MCF 10A (cell line): ENCODE results near the gene NDST4. TPM values are rescaled to one million over a fixed set of nuclear protein-coding genes. Genes with fewer than 3 reads are reported as not detected.
A peak's percentile ranks its signal among the peaks of the same experiment; 100 is the strongest.

Experiments
- BruUV-seq: library from RNA; stranded (reverse); fragments of 400-500 nt; replicated peaks from 2 replicates; lab custom pipeline; 2021; lab: Mats Ljungman, UMichigan
- CTCF ChIA-PET: fragments of 300-600 bp; sonication (Branson Sonifier 250); formaldehyde crosslinking; extraction: SDS; loops from one replicate; lab custom pipeline; 2021; ENCODE audit warnings: antibody characterized with exemption, inconsistent platforms; lab: Yijun Ruan, JAX
- POLR2A ChIA-PET: fragments of 300-600, 350-650 bp; sonication (Branson Sonifier 250); formaldehyde crosslinking; extraction: SDS; loops from one replicate; lab custom pipeline; 2020; ENCODE audit warnings: antibody characterized with exemption, inconsistent platforms; lab: Yijun Ruan, JAX
- DNase-seq: peaks from one replicate; pipeline ENCODE4 v3.0.0-alpha.2; 2018; ENCODE audit not compliant: unreplicated experiment
- H3K27ac Mint-ChIP-seq: one replicate; pipeline ENCODE4 v1.8.0; 2022; ENCODE audit warnings: mild to moderate bottlenecking, low read depth, mixed read lengths; ENCODE audit not compliant: unreplicated experiment
- H3K27me3 Mint-ChIP-seq: one replicate; pipeline ENCODE4 v1.8.0; 2022; ENCODE audit warnings: mixed read lengths; ENCODE audit not compliant: insufficient read depth, unreplicated experiment
- H3K36me3 Mint-ChIP-seq: one replicate; pipeline ENCODE4 v1.8.0; 2022; ENCODE audit warnings: mild to moderate bottlenecking, moderate library complexity, mixed read lengths; ENCODE audit not compliant: insufficient read depth, unreplicated experiment
- H3K4me1 Mint-ChIP-seq: one replicate; pipeline ENCODE4 v1.8.0; 2022; ENCODE audit warnings: mixed read lengths; ENCODE audit not compliant: insufficient read depth, unreplicated experiment
- H3K4me3 Mint-ChIP-seq: one replicate; pipeline ENCODE4 v1.8.0; 2022; ENCODE audit warnings: mild to moderate bottlenecking, moderate library complexity, mixed read lengths; ENCODE audit not compliant: unreplicated experiment
- H3K9me3 Mint-ChIP-seq: one replicate; pipeline ENCODE4 v1.8.0; 2022; ENCODE audit warnings: mixed read lengths; ENCODE audit not compliant: unreplicated experiment
- CTCF ChIP-seq: fragments of 200-600 bp; IDR thresholded peaks from one replicate; pipeline ENCODE4 v1.8.0; 2022; ENCODE audit warnings: antibody characterized with exemption, mild to moderate bottlenecking; ENCODE audit not compliant: unreplicated experiment
- intact Hi-C: fragments of 100-400 bp; cut with micrococcal nuclease; formaldehyde crosslinking; loops from 2 replicates; pipeline ENCODE4 v1.14.1; 2022
- total RNA-seq: library from RNA; stranded (reverse); gene quantifications from 2 replicates; pipeline ENCODE4 v1.2.3, GENCODE V29; 2022

Gene NDST4
- total RNA-seq, 1 experiment from 2014 or later = not detected

GRCh38 chr4:114860786-114861185 is 252.6 kb downstream of the NDST4 start:
- DNase-seq = no peak
- ChIA-PET POLR2A (interaction anchor here (0.7 kb wide), 1 partner anchor 515 kb away, joined by 3 read pairs; no protein-coding TSS in a partner anchor), CTCF (no interaction called here)
- no peak overlapping the region for H3K27ac Mint-ChIP-seq
- intact Hi-C loops = no loop called here
- no peaks in the 10 kb centered on the region for H3K9me3 Mint-ChIP-seq
- no peak for TF ChIP-seq CTCF
- H3K4me3 Mint-ChIP-seq = no peak overlapping the region
- H3K4me1 Mint-ChIP-seq = no peaks in the 10 kb centered on the region
- no peaks in the 10 kb centered on the region for H3K27me3 Mint-ChIP-seq
- no TSS peak for BruUV-seq
- no peaks in the 10 kb centered on the region for H3K36me3 Mint-ChIP-seq

GRCh38 chr4:114857831-114858230 is 255.6 kb downstream of the NDST4 start:
- Mint-ChIP-seq H3K27me3 (no peaks in the 10 kb centered on the region), H3K27ac (no peak overlapping the region)

GRCh38 chr4:114839986-114840385 is 273.4 kb downstream of the NDST4 start:
- TF ChIP-seq CTCF = no peak
- no peaks in the 10 kb centered on the region for H3K9me3 Mint-ChIP-seq
- intact Hi-C loops = no loop called here
- BruUV-seq = no TSS peak
- POLR2A ChIA-PET = no interaction called here
- H3K36me3 Mint-ChIP-seq = no peaks in the 10 kb centered on the region
- CTCF ChIA-PET = interaction anchor here (1.0 kb wide), 1 partner anchor 8 kb away, joined by 4 read pairs; no protein-coding TSS in a partner anchor
- no peaks in the 10 kb centered on the region for H3K4me1 Mint-ChIP-seq
- H3K27ac Mint-ChIP-seq = no peak overlapping the region
- no peak overlapping the region for H3K4me3 Mint-ChIP-seq
- H3K27me3 Mint-ChIP-seq = no peaks in the 10 kb centered on the region
- DNase-seq = no peak

More at GRCh38 chr4:114857831-114858230, 255.6 kb downstream of the NDST4 start:
- ChIA-PET CTCF (no interaction called here), POLR2A (interaction anchor here (0.8 to 1.0 kb wide), 2 partner anchors 10 to 12 kb away, joined by 3 to 4 read pairs; no protein-coding TSS in a partner anchor)
- Mint-ChIP-seq H3K9me3 (peaks cover 7% of the 10 kb centered on the region), H3K4me3 (no peak overlapping the region), H3K4me1 (no peaks in the 10 kb centered on the region), H3K36me3 (no peaks in the 10 kb centered on the region)
- DNase-seq = peak; percentile 63
- intact Hi-C loops = no loop called here
- BruUV-seq = no TSS peak
- TF ChIP-seq CTCF = no peak

- Mint-ChIP-seq H3K36me3 (no peaks in the 10 kb centered on the region), H3K27ac (no peak overlapping the region), H3K27me3 (peaks cover 31% of the 10 kb centered on the region), H3K4me3 (no peak overlapping the region), H3K4me1 (no peaks in the 10 kb centered on the region), H3K9me3 (no peaks in the 10 kb centered on the region)
- CTCF ChIA-PET = no interaction called here
- intact Hi-C loops = no loop called here
- no TSS peak for BruUV-seq
- POLR2A ChIA-PET = no interaction called here
- no peak for TF ChIP-seq CTCF
- DNase-seq = no peak
Measured at GRCh38 chr4:114830628-114831027, 282.8 kb downstream of the NDST4 start.
